Left hindlimb (tissue), 1 donor: ENCODE data around the gene TYROBP.
"Not testable (repeated sequence)": the region's sequence is repeated elsewhere in the genome, so short reads cannot be mapped to it uniquely, and the experiment has no call there.

ENCODE experiments used
- DNase-seq: peaks from one replicate; pipeline ENCODE4 v3.0.0-alpha.2; 2018

The TYROBP gene

DNA sequence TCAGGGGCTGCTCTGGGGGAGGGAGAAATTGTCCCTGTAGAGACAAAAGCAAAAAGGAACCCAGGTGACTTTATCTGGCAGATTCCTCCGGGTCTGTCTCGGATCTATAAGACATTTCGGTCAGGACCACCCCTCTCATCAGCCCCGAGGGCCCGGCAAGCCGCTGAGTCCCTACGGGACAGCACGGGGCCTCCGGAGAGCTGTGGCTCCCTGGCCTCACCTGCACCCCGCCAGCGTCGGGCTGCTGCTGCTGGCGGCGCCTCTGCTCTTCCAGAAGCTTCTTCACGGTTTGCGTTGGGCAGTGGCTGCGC lies 9.6 kb downstream of the TYROBP start:
- DNase-seq: no peak

DNA sequence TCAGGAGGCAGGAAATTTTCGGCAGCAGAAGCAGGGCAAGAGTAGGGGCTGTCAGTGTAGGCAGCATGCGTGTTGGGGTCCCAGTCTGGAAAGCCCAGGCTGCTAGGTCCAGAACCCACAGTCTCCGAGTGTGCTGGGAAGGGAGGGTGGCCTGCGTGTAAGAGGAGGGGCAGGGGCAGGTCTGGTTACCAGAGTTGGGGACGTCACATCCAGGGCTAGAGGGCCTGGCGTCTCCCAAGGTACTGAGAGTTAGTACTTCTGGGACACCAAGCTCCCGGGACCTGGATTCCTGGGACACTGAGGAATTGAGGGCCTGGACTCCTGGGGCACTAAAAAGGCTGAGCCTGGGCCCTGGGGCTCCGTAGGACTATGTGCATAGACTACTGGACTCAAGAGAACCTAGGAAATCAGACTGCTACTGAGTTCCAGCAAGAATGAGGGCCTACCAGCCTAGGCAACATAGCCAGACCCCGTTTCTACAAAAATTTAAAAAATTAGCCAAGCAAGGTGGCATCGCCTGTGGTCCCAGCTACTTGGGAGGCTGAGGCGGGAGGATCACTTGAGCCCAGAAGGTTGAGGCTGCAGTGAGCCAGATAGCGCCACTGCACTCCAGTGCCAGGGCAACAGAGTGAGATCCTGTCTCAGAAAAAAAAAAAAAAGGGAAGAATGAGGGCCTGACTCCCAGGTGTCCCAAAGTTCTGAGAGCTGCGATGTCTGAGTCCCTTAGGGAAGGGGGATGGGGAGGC lies 10.2 kb downstream of the TYROBP start:
- DNase-seq: peak; percentile 21

GRCh38 chr19:35896643-35897040 lies 11.5 kb downstream of the TYROBP start:
- peak; percentile 22 for DNase-seq

- peak; percentile 1 for DNase-seq
Measured at GRCh38 chr19:35895911-35896642, 12.0 kb downstream of the TYROBP start.

DNA sequence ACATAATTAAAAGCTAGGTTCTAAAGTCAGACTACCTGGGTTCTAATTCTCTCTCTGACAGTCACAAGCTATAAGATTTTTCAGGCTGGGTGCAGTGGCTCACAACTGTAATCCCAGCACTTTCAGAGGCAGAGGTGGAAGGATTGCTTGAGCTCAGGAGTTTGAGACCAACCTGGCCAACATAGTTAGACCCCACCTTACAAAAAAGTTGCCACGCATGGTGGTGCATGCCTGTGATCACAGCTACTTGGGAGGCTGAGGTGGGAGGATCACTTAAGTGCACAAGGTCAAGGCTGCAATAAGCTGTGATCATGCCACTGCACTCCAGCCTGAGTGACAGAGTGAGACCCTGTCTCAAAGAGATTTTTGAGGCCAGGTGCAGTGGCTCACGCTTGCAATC lies 13.8 kb downstream of the TYROBP start:
- peak; percentile 6 for DNase-seq

DNA sequence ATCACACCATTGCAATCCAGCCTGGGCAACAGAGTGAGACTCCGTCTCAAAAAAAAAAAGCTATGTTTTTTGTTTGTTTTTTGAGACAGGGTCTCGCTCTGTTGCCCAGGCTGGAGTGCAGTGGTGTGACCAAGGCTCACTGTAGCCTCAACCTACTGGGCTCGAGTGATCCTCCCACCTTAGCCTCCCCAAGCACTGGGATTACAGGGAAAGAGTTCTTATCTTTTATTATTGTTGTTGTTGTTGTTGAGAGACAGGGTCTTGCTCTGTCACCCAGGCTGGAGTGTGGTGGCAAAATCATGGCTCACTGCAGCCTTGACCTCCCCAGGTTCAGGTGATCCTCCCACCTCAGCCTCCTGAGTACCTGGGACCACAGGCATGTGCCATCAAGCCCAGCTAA lies 16.3 kb downstream of the TYROBP start:
- DNase-seq: not testable (repeated sequence)

GRCh38 chr19:35890113-35890650 lies 17.9 kb downstream of the TYROBP start:
- DNase-seq: no peak

GRCh38 chr19:35889370-35890112 lies 18.6 kb downstream of the TYROBP start:
- no peak for DNase-seq

- DNase-seq: no peak
Measured at GRCh38 chr19:35888398-35888797, 19.7 kb downstream of the TYROBP start.

DNA sequence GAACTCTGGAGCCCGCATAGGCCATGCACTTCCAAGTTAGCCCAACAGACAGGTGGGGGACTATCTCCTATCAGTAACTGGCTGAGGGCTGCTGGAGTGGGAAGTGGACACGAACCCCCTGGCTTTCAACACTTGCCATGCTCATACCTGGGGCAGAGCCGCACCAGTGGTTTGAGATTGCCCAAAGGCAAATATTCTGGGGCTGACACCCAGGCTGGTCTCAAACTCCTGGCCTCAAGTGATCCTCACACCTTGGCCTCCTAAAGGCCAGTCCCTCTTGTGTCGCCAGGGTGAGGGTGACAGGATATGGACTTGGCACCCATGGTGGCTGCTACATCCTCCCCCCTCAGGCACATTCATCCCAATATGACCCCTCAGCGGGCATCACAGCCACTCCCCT lies 20.9 kb downstream of the TYROBP start:
- no peak for DNase-seq

- no peak for DNase-seq
Measured at GRCh38 chr19:35885904-35886303, 22.2 kb downstream of the TYROBP start.

- no peak for DNase-seq
Measured at GRCh38 chr19:35885225-35885738, 22.8 kb downstream of the TYROBP start.

GRCh38 chr19:35883882-35884281 lies 24.2 kb downstream of the TYROBP start:
- DNase-seq: no peak

DNA sequence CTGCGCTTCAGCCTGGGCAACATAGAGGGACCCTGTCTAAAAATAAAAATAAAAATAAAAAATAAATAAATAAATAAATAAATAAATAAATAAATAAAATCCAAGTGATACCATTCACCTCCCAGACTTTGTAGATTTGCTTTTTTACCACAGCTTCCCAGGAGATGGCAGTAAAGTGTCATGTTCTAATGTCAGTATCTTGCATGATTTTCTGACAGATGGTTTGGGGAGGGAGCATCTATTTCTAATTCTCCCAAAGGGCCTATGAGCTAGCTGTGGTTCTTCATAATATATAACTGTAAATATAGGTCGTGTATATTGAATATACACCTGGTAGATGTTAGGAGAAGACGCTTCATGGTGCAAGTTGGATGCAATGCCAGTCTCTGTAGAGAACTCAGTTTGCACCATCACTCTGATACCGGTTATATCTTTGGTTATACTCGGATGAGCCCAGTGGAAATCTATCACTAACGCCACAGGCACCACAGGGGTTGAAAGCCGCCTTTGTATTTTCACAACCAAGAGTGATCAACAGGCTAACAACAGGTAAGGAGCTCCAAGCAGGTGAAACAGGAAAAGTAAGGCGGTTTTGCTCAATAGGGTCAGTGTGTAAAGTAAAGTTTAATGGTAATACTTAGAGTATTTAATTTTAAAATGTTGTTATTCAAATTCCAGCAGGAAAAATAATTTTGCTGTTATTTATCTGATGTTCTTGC lies 25.8 kb downstream of the TYROBP start:
- DNase-seq: no peak

GRCh38 chr19:35879770-35880317 lies 28.3 kb downstream of the TYROBP start:
- peak; percentile 89 for DNase-seq

GRCh38 chr19:35879068-35879467 lies 29.0 kb downstream of the TYROBP start:
- no peak for DNase-seq

DNA sequence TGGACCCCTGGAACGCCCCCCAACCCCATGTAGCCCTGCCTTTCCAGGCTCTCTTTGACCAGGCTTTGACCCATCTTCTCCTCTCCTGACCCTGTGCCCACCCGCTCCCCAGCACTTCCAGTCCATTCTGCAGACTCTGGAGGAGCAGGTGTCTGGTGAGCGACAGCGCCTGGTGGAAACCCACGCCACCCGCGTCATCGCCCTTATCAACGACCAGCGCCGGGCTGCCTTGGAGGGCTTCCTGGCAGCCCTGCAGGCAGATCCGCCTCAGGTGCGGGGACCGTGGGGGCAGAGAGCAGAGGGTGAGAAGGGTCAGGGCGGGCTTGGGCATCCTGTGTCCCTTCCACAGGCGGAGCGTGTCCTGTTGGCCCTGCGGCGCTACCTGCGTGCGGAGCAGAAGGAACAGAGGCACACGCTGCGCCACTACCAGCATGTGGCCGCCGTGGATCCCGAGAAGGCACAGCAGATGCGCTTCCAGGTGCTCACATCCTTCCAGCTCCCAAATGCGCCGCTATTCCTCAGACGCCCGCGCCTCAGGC lies 33.6 kb downstream of the TYROBP start:
- DNase-seq: no peak

- DNase-seq: no peak
Measured at GRCh38 chr19:35872180-35872579, 35.9 kb downstream of the TYROBP start.

- no peak for DNase-seq
Measured at GRCh38 chr19:35871611-35872010, 36.5 kb downstream of the TYROBP start.

GRCh38 chr19:35870798-35871197 lies 37.3 kb downstream of the TYROBP start:
- no peak for DNase-seq

DNA sequence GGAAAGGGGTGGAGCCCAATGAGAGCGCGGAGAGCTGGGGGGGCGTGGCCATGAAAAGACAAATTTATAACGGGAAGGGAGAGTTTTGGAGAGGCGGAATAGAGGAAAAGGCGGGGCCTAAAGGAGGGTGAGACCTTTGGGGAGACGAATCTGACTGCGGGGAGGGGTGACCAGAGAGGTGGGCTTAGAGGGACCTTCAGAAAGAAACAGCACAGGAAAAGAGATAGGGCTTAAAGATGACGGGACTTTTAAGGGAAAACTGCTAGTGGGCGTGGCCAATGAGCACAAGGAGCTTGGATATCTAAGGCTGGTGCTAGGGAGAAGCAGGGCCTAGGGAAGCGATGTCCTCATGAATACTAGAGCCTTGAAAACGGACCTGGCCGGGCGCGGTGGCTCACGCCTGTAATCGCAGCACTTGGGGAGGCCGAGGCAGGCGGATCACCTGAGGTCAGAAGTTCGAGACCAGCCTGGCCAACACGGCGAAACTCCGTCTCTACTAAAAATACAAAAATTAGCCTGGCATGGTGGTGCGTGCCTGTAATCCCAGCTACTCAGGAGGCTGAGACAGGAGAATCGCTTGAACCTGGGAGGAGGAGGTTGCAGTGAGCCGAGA lies 37.9 kb downstream of the TYROBP start:
- DNase-seq: not testable (repeated sequence)
